Nephron progenitor cell (in vitro differentiated cells): ENCODE results near the gene NCR2.

Experiments used
- DNase-seq: peaks from one replicate; pipeline ENCODE4 v3.0.0; 2021
- H3K27ac Mint-ChIP-seq: 2 replicates; pipeline ENCODE4 v1.8.0; 2021; ENCODE audit warnings: mild to moderate bottlenecking, moderate library complexity, mixed read lengths
- H3K27me3 Mint-ChIP-seq: 2 replicates; pipeline ENCODE4 v1.8.0; 2021; ENCODE audit warnings: mild to moderate bottlenecking, low read depth, mixed read lengths; ENCODE audit not compliant: poor library complexity
- H3K36me3 Mint-ChIP-seq: 2 replicates; pipeline ENCODE4 v1.8.0; 2021; ENCODE audit warnings: low read depth, mixed read lengths
- H3K4me1 Mint-ChIP-seq: 2 replicates; pipeline ENCODE4 v1.8.0; 2021; ENCODE audit warnings: mixed read lengths
- H3K4me3 Mint-ChIP-seq: 2 replicates; pipeline ENCODE4 v1.8.0; 2021; ENCODE audit warnings: mild to moderate bottlenecking, moderate library complexity, mixed read lengths
- H3K9me3 Mint-ChIP-seq: 2 replicates; pipeline ENCODE4 v1.8.0; 2021; ENCODE audit warnings: mild to moderate bottlenecking, moderate library complexity, mixed read lengths
- TF ChIP-seq, protein P1 (sequence below): fragments of 200-600 bp; sonication (generic); IDR thresholded peaks from 2 replicates; pipeline ENCODE4 v1.5.0; 2021; ENCODE audit warnings: antibody characterized with exemption

Gene NCR2

DNA sequence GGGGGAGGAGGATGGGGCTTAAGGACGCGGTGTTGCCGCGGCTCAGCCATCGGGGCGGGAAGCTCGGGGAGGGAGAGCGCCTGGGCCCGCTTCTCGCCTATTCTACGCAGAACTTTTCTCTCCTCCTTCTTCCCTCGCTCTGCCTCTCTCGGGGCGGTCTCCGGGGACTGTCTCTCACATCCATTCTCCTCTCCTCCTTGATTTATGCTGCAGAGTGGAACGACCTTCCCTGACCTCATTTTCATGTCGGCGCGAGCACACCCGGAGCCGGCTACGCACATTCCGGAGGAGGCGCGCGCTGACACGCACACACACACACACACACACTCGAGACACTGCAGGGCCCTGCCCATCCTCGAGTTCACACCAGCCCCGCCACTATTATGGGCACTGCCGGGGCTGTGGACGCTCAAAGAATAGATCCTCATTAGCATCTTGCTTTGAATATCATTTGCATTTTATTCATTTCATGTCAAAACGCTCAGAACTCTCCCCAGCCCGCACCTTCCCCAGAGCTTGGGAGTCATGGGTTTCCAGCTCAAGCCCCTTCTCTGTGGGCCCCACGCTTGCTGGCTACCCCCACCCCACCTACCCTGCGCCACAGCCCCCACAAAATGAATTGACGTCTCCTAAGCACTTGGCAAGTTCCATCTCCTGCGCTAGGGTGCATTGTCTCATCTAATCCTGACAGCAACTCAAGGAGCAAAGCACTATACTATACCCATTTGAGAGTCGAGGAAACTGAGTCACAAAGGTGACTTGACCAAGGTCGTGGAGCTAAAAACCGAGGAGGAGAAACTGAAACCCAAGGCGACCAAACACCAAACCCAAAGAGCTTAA is 36.8 kb downstream of the NCR2 start:
- Mint-ChIP-seq H3K9me3 (no peaks in the 10 kb centered on the region), H3K36me3 (no peaks in the 10 kb centered on the region), H3K4me1 (peaks cover 65% of the 10 kb centered on the region), H3K27me3 (peaks cover 88% of the 10 kb centered on the region), H3K4me3 (peak overlapping the region; percentile 77), H3K27ac (peak overlapping the region; percentile 70)
- TF ChIP-seq, protein P1, sequence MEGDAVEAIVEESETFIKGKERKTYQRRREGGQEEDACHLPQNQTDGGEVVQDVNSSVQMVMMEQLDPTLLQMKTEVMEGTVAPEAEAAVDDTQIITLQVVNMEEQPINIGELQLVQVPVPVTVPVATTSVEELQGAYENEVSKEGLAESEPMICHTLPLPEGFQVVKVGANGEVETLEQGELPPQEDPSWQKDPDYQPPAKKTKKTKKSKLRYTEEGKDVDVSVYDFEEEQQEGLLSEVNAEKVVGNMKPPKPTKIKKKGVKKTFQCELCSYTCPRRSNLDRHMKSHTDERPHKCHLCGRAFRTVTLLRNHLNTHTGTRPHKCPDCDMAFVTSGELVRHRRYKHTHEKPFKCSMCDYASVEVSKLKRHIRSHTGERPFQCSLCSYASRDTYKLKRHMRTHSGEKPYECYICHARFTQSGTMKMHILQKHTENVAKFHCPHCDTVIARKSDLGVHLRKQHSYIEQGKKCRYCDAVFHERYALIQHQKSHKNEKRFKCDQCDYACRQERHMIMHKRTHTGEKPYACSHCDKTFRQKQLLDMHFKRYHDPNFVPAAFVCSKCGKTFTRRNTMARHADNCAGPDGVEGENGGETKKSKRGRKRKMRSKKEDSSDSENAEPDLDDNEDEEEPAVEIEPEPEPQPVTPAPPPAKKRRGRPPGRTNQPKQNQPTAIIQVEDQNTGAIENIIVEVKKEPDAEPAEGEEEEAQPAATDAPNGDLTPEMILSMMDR: no peak
- DNase-seq: peak; percentile 76

DNA sequence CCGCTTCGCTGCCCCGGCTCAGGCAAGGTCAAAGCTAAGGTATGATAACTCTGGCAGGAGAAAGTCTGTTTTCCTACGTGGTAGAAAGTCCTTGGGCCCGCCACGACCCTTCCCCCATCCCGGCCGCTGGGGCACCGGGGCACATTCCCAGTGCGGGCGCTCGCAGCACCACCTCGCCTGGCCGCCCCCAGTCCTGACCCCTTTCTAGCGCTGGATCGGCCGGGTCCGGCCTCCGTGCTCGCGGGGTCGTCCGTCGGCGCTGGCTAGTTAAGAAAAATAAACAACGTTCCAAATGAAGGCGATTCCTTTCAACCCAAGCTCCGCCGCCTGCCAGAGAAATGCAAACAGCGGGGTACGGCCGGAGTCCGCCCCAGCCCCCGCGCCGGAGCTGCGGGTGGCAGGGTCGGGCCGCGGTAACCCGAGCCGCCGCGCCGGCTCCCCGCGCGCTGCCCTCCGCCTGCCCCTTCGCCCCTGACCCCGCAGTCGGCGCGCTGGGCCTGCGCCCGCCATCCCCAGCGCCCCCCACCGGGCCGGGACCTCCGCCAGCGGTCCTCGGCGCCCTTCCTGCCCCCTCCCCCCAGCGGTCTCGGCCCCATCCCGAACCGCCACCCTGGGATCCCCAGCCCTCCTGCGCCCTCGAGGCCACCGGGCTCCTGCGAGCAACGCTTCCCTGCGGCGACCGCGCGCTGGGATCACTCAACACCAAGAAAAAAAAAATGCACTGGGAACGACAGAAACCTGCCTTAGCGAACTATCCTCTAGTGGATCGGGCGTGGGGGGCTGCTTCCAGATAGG is 37.6 kb downstream of the NCR2 start:
- peak; percentile 71 for DNase-seq
- TF ChIP-seq, protein P1: no peak
- Mint-ChIP-seq H3K27ac (no peak overlapping the region), H3K36me3 (no peaks in the 10 kb centered on the region), H3K27me3 (peaks cover 88% of the 10 kb centered on the region), H3K4me1 (peaks cover 65% of the 10 kb centered on the region), H3K9me3 (no peaks in the 10 kb centered on the region), H3K4me3 (peak overlapping the region; percentile 77)

DNA sequence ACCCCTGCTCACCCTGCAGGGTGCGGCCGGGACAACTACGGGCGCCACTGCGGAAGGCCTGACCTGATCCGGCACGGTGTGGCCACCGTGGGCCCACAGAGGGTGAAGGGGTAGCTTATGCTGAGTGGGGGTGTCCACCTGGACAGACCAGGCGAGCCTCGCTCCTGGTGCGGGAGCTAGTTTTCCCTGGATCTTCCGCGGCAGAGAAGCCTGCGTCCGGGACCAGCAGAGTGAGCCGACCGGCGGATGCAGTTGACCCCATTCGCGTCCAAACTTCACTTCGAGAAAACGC is 38.2 kb downstream of the NCR2 start:
- no peak overlapping the region for H3K27ac Mint-ChIP-seq
- peaks cover 4% of the 10 kb centered on the region for H3K9me3 Mint-ChIP-seq
- no peak for DNase-seq
- TF ChIP-seq, protein P1: no peak
- peak overlapping the region; percentile 65 for H3K4me3 Mint-ChIP-seq
- H3K27me3 Mint-ChIP-seq: peaks cover 89% of the 10 kb centered on the region
- peaks cover 65% of the 10 kb centered on the region for H3K4me1 Mint-ChIP-seq
- H3K36me3 Mint-ChIP-seq: no peaks in the 10 kb centered on the region

DNA sequence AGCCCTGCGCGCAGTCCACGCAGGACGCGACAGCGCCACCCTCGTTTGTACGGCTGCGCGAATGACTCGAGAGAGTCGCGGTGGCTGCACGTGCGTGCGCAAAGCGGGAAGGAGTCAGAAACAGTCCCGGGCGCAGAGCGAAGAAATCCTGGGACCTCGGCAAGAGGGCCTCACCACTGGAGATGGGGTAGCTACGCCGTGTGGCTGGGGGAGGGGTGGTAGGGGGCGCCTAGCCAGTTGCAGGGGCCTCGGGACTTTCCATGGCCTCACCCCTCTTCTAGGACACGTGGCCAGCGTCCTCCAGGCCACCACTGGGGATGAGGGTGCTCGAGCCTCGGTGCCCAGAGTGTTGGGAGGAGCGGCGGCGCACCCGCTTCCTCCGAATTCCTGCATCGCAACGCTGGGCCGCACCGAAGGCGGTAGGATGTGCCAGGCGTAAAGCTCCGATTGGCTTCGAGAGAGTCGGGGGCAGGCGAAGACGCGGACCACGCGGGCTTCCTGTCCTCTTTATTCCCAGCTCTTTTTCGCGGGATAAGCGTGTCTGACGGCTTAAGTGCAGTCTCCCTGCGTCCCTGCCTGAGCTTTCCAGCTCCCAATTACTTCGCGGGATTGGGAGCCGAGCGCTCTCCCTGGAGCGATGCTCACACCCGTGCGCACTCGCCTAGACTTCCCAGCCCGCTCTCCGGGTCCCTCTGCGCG is 38.7 kb downstream of the NCR2 start:
- peaks cover 89% of the 10 kb centered on the region for H3K27me3 Mint-ChIP-seq
- DNase-seq: peak; percentile 53
- H3K4me1 Mint-ChIP-seq: peaks cover 62% of the 10 kb centered on the region

DNA sequence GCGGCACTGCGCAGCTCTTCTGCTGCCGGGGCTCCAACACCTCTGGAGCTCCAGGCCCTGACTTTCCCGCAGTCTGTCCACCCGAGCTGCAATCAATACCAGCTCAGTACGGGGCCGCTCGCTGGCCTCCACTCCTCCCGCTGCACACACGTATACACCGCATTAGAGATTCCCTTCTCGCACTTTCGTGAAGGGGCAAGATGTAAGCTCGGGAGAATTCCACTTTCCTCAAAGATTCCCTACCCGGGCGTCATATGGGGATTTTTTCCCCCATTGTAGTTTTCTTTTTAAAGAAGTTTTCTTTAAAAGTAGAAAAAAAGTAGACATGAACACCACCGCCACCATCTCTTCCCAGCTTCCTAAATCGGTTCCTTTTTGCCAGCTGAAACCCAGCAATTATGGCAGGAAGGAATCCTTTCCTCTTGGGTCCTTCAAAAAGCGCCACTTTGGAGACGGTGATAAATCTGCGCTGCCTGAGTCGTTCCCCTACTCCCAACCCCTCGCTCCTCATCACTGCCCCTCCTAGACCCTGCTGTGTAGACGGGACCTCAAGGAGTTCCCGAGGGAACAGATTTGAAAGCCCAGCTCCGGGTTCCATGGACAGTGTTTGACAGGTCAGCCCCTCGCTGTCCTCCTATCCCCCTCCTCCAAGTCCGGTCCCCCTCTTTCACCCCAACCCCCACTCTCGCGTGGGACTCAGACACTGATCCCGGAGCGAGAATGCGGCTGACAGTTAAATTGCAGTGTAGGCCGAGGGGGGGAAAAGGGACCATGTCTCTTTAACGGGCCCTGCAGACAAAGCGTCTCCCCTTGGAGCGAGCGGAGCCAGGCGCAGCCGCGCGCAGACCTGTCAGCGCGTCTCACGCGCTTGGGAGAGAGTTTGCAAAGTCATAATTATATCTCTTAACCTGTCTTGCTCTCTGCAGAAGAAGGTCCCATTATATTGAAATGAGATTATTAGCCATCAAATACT is 39.5 kb downstream of the NCR2 start:
- Mint-ChIP-seq H3K4me1 (peaks cover 60% of the 10 kb centered on the region), H3K27ac (peak overlapping the region; percentile 62), H3K4me3 (peak overlapping the region; percentile 74), H3K27me3 (peaks cover 89% of the 10 kb centered on the region), H3K36me3 (no peaks in the 10 kb centered on the region), H3K9me3 (peaks cover 9% of the 10 kb centered on the region)
- DNase-seq: peak; percentile 49
- TF ChIP-seq, protein P1: no peak

More for the DNA sequence above, 38.7 kb downstream of the NCR2 start:
- peaks cover 9% of the 10 kb centered on the region for H3K9me3 Mint-ChIP-seq
- no peaks in the 10 kb centered on the region for H3K36me3 Mint-ChIP-seq
- H3K27ac Mint-ChIP-seq: peak overlapping the region; percentile 62
- TF ChIP-seq, protein P1: no peak
- H3K4me3 Mint-ChIP-seq: peak overlapping the region; percentile 74
